GM18498 (cell line): Measurements from ENCODE around the gene GMPPB.
A peak's percentile ranks its signal among the peaks of the same experiment; 100 is the strongest.
"Not testable (repeated sequence)": the region's sequence is repeated elsewhere in the genome, so short reads cannot be mapped to it uniquely, and the experiment has no call there.

Experiments used
- ATAC-seq: cut with Tn5 transposase; IDR thresholded peaks from one replicate; pipeline ENCODE4 v1.9.1; 2021; ENCODE audit warnings: mild to moderate bottlenecking, moderate library complexity; ENCODE audit not compliant: unreplicated experiment

GMPPB gene

DNA sequence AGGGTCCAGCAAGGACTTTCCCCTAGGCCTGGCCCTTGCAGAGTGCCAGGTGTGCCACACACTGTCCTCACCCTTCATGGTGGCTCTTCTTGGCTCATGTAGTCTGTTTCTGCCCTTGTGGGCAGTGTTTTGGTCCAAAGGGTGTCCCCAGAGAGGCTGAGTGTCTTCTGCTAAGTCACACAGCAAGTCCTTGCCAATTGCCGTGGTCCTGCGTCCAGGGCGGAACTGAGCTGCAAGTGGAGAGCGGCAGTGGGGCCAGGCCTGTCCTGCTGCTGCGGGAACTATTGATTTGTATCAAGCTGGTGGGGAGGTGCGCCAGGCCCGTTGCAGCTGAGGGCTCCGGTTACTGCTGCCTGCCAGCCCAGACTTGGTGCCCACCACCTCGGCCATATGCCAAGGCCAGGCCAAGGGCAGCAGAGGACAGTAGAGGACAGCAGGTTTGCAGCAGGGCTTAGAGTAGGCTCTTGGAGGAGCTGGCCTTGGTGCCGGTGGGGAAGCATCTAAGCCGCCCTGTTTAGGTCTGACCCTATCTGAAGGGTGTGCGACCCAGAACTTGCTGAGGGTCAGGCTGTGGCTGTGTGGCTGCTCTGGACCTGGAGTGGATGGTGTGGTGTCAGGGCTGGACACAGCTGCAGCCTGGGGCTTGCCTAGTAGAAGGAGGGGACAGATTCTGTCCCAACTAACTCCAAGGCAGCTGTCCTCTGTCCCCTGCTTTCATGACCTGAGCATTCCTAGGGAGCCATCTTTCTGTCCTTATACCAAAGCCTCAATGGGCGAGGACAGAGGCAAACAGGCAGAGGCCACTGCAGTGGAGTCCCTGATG, 8.8 kb downstream of the GMPPB start:
- ATAC-seq = no peak

DNA sequence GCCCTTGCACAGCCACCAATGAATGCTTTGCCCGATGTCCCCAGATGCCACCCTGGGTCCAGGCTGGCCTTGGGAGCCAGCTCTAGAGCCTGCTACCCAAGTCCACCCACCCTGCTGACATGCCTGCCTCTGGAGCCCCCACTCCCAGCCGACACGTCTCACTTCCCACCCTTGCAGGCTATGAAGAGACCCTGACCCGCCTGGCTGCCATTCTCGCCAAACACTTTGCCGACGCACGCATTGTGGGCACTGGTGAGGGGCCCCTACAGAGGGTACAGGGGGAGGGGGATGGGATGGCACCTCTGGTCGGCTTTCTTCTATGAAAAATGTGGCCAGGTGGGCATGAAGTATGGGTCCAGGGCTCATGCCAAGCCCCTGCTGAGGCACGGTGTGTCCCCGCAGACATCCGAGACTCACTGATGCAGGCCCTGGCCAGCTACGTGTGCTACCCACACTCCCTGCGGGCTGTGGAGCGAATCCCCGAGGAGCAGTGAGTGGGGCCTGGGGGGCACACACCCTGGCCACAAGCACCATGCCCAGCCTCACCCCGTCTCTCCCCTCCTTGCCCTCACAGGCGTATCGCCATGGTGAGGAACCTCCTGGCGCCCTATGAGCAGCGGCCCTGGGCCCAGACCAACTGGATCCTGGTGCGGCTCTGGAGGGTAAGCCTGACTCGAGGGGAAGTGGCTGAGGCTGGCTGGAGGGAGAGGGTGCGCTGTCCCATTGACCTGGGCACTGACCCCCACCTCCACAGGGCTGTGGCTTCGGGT, 10.2 kb downstream of the GMPPB start:
- ATAC-seq = no peak

DNA sequence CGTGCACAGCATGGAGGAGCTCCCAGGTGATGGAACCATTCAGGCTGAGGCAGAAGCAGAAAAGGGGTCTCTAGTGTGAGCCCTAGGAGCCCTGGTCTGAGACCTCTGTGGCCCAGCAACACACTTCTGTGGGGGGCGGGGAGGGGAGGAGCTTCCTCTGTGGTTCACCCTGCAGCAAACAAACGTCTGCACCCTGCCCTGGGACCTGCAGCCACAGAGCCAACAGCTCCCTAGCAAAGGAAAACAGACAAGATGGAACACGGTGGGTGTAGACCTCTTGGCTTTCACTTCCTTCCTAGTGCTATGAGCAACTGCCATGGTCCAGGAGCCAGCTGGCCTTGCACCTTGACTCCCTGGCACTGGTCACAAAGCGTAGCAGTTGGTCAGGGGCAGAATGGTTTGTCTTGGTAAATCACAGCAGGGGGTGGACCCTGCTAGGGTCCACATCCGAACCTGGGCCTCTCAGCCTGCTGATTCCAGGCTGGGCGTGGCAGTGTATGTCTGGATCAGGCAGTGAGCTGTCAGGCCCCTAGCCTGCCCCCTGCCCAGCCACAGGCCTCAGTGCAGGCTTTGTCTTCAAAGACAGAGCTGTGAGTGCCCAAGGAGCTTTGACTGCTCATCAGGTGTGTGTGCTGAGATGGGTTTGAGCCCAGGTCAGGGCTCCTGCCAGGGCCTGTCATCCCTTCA, 11.0 kb downstream of the GMPPB start:
- no peak for ATAC-seq

DNA sequence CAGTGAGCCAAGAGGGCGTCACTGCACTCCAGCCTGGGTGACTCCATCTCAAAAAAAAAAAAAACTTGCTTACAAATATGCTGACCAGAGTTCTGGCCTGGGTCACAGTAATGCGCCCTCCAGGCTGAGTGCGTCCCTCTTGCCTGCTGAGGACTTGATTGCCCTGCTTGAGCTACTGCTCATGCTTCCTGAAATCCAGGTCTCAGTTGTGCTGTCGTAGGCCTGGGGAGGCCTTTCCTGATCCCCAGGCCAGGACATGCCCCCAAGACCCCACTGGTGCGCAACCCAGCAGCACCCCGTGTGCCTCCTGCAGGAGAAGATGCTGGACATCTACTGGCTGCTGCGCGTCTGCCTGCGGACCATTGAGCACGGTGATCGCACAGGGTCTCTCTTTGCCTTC, 11.6 kb downstream of the GMPPB start:
- ATAC-seq = no peak

GRCh38 chr3:49711489-49711888, 12.3 kb downstream of the GMPPB start:
- no peak for ATAC-seq

DNA sequence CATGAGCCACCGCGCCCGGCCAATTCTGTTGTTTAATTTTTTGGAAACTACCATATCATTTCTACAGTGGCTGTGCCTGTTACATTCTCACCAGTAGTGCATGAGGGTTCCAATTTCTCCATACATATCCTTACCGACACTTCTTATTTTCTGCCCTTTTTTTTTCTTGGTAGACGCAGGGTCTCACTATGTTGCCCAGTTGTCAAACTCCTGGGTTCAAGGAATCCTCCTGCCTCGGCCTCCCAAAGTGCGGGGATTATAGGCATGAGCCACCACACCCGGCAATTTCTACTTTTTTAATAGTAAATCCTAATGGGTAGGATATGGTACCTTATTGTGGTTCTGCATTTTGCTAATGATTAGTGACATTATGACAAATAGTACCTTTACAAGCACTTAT, 13.9 kb downstream of the GMPPB start:
- no peak for ATAC-seq

GRCh38 chr3:49707113-49707480, 16.7 kb downstream of the GMPPB start:
- ATAC-seq = no peak

GRCh38 chr3:49706456-49707112, 17.2 kb downstream of the GMPPB start:
- no peak for ATAC-seq

DNA sequence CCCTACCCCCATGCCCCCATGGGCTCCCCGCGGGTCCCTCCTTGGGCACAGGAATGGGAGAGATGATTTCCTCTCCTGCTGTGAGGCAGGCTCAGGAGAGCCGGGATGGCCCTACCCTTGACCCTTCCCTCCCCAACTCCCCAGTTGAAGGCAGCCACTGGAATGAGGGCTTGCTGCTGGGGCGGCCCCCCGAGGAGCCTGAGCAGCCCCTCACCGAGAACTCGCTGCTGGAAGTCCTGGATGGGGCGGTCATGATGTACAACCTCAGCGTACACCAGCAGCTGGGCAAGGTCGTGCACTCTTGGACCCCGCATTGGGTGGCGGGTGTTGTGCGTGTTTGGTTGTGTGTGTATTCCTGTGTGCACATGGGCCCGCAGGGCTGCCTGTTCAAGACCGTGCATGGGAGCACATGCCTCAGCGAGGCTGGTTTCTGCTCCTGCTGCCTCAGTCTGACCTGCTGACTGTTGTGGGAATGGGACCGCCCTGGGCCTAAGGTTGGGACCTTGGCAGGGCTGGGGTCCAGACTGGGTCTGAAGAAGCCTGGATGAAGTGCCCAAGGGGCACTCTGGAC, 18.3 kb downstream of the GMPPB start:
- ATAC-seq = no peak

DNA sequence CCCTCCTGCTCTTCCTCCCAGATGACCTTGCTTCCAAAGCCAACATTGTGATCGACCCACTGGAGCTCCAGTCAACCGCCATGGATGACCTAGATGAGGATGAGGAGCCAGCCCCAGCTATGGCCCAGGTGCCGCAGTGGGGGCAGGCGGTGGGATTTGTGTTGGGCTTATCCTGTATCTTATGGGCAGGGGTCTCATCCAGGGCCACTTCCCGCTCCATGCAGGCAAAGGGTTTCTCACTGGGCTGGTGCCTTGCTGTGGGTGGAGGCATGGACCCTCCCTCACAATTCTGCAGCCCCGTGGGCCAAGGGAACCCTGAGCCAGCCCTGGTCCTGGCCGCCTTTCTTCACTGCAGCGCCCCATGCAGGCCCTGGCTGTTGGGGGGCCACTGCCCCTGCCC, 19.1 kb downstream of the GMPPB start:
- no peak for ATAC-seq

DNA sequence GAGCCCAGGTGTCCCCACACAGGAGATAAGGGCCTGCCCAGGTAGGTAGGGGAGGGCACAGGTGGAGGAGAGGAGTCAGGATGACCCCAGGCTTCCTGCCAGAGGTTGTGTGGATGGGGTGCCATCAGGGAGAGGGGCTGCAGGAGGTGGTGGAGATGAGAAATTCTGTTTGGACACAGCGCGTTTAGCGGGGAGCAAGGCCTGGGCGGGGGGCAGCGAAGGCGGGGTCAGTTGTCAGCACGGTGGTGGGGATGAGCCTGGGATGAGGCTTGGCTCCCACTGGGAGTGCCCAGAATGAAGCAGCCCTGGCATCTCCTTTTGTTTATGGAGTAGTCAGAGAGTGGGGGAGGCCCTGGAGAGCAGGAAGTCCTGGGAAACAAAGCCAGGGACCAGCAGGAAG, 19.8 kb downstream of the GMPPB start:
- ATAC-seq = no peak

DNA sequence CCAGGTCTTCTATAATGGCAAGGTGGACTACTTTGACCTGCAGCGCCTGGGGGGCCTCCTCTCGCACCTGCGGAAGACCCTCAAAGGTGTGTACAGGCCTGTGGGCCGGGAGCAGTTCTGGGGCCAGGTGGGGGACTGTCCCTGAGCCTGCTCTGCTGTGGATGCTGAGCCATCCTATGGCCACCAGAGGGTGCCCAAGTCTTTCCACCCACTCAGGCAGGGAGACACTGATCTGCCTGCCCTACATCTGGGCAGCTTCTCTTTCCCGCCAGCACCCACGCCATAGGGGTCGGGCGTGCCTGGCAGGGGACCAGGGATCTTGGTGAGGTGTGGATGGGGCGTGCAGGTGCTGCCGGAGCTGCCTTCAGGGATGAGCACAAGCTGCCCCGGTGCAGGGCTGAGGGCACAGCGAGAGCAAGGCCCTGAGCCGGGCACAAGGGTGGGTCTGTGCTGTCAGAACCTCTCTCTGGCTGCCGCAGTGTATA, 20.3 kb downstream of the GMPPB start:
- ATAC-seq = peak; percentile 67

- no peak for ATAC-seq
These were observed 21.1 kb downstream of the GMPPB start for GRCh38 chr3:49702672-49703071.

DNA sequence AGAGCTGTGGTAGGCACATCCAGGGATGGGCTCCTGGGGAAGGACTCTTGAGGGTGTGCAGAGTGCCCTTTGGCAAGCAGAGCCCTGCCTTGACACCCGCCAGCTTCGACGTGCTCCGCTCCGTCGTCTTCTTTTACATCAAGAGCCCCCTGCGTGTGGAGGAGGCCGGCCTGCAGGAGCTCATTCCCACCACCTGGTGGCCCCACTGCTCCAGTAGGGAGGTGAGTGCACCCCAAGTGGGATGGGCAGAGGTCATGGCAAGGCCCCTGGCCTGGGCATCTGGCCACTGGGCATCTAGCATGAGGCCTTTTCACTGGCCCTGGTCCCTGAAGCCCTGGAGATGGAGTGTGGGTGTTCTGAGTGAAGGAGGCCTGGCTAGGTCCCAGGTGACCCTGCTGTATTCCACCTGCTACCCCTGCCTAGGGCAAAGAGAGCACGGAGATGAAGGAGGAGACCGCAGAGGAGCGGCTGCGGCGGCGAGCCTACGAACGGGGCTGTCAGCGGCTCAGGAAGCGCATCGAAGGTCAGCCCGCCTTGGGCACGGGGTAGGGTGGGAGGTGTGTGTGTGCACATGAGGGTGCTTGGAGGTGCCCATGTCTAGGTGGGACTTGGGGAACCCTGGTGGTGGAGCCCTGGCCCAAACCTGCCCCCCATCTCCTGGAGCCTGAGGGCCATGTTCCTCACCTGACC, 22.2 kb downstream of the GMPPB start:
- ATAC-seq = no peak

DNA sequence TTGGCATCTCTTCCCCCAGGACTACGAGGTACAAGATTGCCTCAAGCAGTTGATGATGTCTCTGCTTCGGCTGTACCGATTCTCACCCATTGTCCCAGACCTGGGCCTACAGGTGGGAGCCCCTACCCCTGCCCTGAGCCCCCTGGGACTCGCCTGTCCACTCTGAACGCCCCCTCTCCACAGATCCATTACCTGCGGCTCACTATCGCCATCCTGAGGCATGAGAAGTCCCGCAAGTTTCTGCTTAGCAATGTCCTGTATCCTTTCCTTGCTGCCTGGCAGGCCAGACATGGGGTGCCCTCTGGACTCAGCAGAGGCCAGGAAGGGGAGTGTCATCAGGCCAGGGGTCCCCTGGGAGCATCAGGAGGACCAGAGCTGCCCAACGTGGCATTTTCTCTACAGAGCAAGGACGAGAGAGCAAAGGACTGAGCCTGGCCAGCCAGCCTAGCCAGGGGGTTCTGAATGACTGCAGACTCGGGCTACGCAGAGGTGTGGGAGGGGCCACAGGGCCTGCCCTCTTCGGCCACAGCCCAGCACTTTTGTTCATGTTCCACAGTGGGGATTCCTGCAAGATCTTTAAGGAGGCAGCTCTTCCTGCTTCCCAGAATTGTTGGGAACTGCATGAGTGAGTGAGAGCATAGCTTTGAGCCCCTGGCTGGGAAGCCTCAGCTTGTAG, 23.2 kb downstream of the GMPPB start:
- ATAC-seq = no peak

DNA sequence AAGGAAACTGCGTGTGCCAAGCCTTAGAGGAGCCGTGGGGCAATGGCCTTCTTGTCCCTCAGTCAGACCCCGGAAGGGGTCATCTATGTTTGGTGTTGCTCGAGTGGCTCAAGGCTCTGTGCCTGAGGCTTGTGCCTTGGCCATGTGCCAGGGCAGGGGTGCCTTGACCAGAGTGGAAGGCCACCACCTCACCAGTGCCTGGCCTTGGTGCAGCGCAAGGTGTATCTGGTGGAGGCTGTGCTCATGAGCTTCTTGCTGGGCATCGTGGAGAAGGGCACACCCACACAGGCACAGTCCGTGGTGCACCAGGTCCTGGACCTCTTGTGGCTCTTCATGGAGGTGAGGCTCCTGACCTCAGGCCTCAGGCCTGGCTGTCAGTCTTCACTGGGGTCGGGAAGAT, 23.7 kb downstream of the GMPPB start:
- no peak for ATAC-seq

DNA sequence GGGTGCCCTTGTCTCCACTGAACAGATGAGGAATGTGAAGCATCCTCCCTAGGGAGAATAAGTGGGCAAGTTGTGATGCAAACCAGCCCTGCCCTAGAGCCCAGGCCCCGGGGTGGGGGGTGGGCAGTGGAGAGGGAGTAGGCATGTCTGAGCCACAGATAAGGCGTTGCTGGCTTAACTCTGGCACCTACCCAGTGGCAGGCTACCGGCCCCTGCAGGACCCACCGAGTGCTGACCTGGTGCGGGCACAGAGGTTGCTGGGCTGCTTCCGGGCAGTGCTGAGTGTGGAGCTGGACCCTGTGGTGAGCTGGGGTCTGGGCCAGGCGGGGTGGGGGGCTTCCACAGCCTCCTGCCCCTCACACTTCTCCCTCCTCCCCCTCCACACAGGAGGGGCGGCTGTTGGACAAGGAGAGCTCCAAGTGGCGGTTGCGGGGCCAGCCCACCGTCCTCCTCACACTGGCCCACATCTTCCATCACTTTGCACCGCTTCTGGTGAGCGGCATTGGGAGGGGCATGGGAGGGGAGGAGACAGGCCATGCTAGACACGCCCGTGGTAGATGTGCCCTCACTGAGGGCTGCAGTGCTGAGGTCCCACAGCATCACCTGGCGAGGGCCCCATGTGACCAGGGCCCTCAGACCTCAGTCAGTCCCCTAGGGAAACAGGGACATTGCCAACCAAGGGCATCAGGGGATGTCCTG, 24.3 kb downstream of the GMPPB start:
- no peak for ATAC-seq

GRCh38 chr3:49695350-49696015, 28.3 kb downstream of the GMPPB start:
- not testable (repeated sequence) for ATAC-seq
